ENCODE data around the gene SNX10.
"Not testable (repeated sequence)": the region's sequence is repeated elsewhere in the genome, so short reads cannot be mapped to it uniquely, and the experiment has no call there.

The SNX10 gene

GRCh38 chr7:26291699-26292538 lies at the start of gene SNX10:
SNX10 (plus strand) TSS chr7:26291862; CDS start chr7:26346443, 54,581 bp downstream.
- peak; percentile 69 for TF ChIP-seq CTCF (IDR thresholded peaks at IDR 0.05; ENCODE audit: borderline replicate concordance, insufficient read depth, low read depth, low read length)
- peak within 1 kb of the TSS; percentile 85 for H3K4me3 ChIP-seq (ENCODE audit: low read depth, low read length)

GRCh38 chr7:26245150-26245549 lies 46.5 kb upstream of the SNX10 start:
- H3K4me3 ChIP-seq (ENCODE audit: low read depth, low read length): no peak overlapping the region
- TF ChIP-seq CTCF (IDR thresholded peaks at IDR 0.05; ENCODE audit: borderline replicate concordance, insufficient read depth, low read depth, low read length): no peak

GRCh38 chr7:26250239-26250638 lies 41.4 kb upstream of the SNX10 start:
- H3K4me3 ChIP-seq (ENCODE audit: low read depth, low read length): no peak overlapping the region
- TF ChIP-seq CTCF (IDR thresholded peaks at IDR 0.05; ENCODE audit: borderline replicate concordance, insufficient read depth, low read depth, low read length): no peak

- not testable (repeated sequence) for H3K4me3 ChIP-seq (ENCODE audit: low read depth, low read length)
Measured at GRCh38 chr7:26261866-26262265, 29.8 kb upstream of the SNX10 start.

- TF ChIP-seq CTCF (IDR thresholded peaks at IDR 0.05; ENCODE audit: borderline replicate concordance, insufficient read depth, low read depth, low read length): no peak
- no peak overlapping the region for H3K4me3 ChIP-seq (ENCODE audit: low read depth, low read length)
Measured at GRCh38 chr7:26265065-26265464, 26.6 kb upstream of the SNX10 start.

- no peak for TF ChIP-seq CTCF (IDR thresholded peaks at IDR 0.05; ENCODE audit: borderline replicate concordance, insufficient read depth, low read depth, low read length)
- no peak overlapping the region for H3K4me3 ChIP-seq (ENCODE audit: low read depth, low read length)
Measured at GRCh38 chr7:26265499-26266075, 26.1 kb upstream of the SNX10 start.

- no peak for TF ChIP-seq CTCF (IDR thresholded peaks at IDR 0.05; ENCODE audit: borderline replicate concordance, insufficient read depth, low read depth, low read length)
- no peak overlapping the region for H3K4me3 ChIP-seq (ENCODE audit: low read depth, low read length)
Measured at GRCh38 chr7:26267601-26268166, 24.0 kb upstream of the SNX10 start.
